Endothelial cell of umbilical vein (primary cell): ENCODE results near the gene NR1D1. TPM values are rescaled to one million over a fixed set of nuclear protein-coding genes. Genes with fewer than 3 reads are reported as not detected.

Source experiments
- BruUV-seq: library from RNA; stranded (reverse); fragments of 400-500 nt; replicated peaks from 2 replicates; lab custom pipeline; 2021; lab: Mats Ljungman, UMichigan
- CTCF ChIA-PET: fragments of 300-600, 350-600 bp; sonication (Branson Sonifier 250); formaldehyde crosslinking; loops from one replicate; lab custom pipeline; 2021; ENCODE audit warnings: antibody characterized with exemption, inconsistent platforms; lab: Charles Lee
- POLR2A ChIA-PET: fragments of 300-600, 350-600 bp; sonication (Branson Sonifier 250); formaldehyde crosslinking; loops from one replicate; lab custom pipeline; 2021; ENCODE audit warnings: antibody characterized with exemption, inconsistent platforms; lab: Charles Lee
- DNase-seq: peaks from one replicate; pipeline ENCODE4 v3.0.0-alpha.2; 2011; ENCODE audit warnings: low read depth, low spot score
- FAIRE-seq: peaks from 2 replicates; lab custom pipeline; 2011; peaks lifted over from hg19 to GRCh38; lab: Jason Lieb, UNC
- H2AFZ ChIP-seq: 2 replicates; pipeline ENCODE4 v1.6.0; 2012; ENCODE audit warnings: low read depth, low read length, control low read depth, inconsistent platforms
- H3K27ac ChIP-seq: 2 replicates; pipeline ENCODE4 v1.5.1; 2011; ENCODE audit warnings: low read depth, mild to moderate bottlenecking, control low read depth, low read length, moderate library complexity; ENCODE audit not compliant: insufficient read depth
- H3K27me3 ChIP-seq, 2 experiments: 2 replicates each; pipeline versions ENCODE4 v1.6.0 to v1.6.1; 2011; ENCODE audit warnings: low read length in 2 of 2, mixed read lengths in 1 of 2; ENCODE audit not compliant: control insufficient read depth in 2 of 2, insufficient read depth in 2 of 2
- H3K36me3 ChIP-seq, 2 experiments: 2 replicates in 1 of 2; 3 replicates in 1 of 2; pipeline ENCODE4 v1.5.1; 2011; ENCODE audit warnings: low read length in 2 of 2, mild to moderate bottlenecking in 1 of 2, moderate library complexity in 1 of 2; ENCODE audit not compliant: control insufficient read depth in 2 of 2, insufficient read depth in 2 of 2; ENCODE audit errors: extremely low read depth in 1 of 2
- H3K4me1 ChIP-seq: 3 replicates; pipeline ENCODE4 v1.5.1; 2011; ENCODE audit warnings: mild to moderate bottlenecking, low read length; ENCODE audit not compliant: control insufficient read depth, insufficient read depth; ENCODE audit errors: extremely low read depth
- H3K4me2 ChIP-seq: 2 replicates; pipeline ENCODE4 v1.6.1; 2011; ENCODE audit warnings: low read length, control low read depth, mixed read lengths; ENCODE audit not compliant: insufficient read depth
- H3K4me3 ChIP-seq, 3 experiments: fragments of 200-600 bp in 1 of 3; sonication (generic), shearing (Covaris generic) in 1 of 3; replicated peaks in 1 of 3; 2 replicates each; pipeline ENCODE4 v1.5.1; 2011 to 2016; ENCODE audit warnings: control low read depth in 3 of 3, low read length in 3 of 3, mild to moderate bottlenecking in 2 of 3, inconsistent platforms in 1 of 3, low read depth in 1 of 3, moderate library complexity in 1 of 3; ENCODE audit not compliant: insufficient read depth in 1 of 3
- H3K79me2 ChIP-seq: 2 replicates; pipeline ENCODE4 v1.6.0; 2012; ENCODE audit warnings: low read length, inconsistent platforms; ENCODE audit not compliant: control insufficient read depth, insufficient read depth
- H3K9ac ChIP-seq: replicated peaks from 2 replicates; pipeline ENCODE3; 2011; ENCODE audit warnings: low read length, control low read depth; ENCODE audit not compliant: insufficient read depth; ENCODE audit errors: extremely low read depth
- H3K9me1 ChIP-seq: replicated peaks from 3 replicates; pipeline ENCODE4 v1.6.0; 2011; ENCODE audit warnings: mild to moderate bottlenecking, low read length; ENCODE audit not compliant: control insufficient read depth, insufficient read depth; ENCODE audit errors: extremely low read depth
- H3K9me3 ChIP-seq: replicated peaks from 2 replicates; pipeline ENCODE4 v1.5.1; 2012; ENCODE audit warnings: low read length, inconsistent platforms; ENCODE audit not compliant: control insufficient read depth, insufficient read depth
- H4K20me1 ChIP-seq: replicated peaks from 2 replicates; pipeline ENCODE3; 2011; ENCODE audit warnings: mild to moderate bottlenecking, low read length; ENCODE audit not compliant: control insufficient read depth, insufficient read depth; ENCODE audit errors: extremely low read depth
- EZH2 ChIP-seq: IDR thresholded peaks from 2 replicates; pipeline ENCODE4 v1.6.1; 2012; ENCODE audit warnings: borderline replicate concordance, low read depth, mild to moderate bottlenecking, moderate library complexity, low read length, inconsistent platforms; ENCODE audit not compliant: severe bottlenecking
- FOS ChIP-seq: IDR thresholded peaks from 2 replicates; pipeline ENCODE4 v1.6.1; 2011; ENCODE audit warnings: mild to moderate bottlenecking, low read length, moderate library complexity, borderline replicate concordance; ENCODE audit not compliant: insufficient read depth
- GATA2 ChIP-seq: IDR thresholded peaks from 2 replicates; pipeline ENCODE4 v1.7.0; 2011; ENCODE audit warnings: low read depth, mild to moderate bottlenecking, moderate library complexity, mixed read lengths, low read length; ENCODE audit not compliant: insufficient read length, insufficient read depth
- JUN ChIP-seq: IDR thresholded peaks from 2 replicates; pipeline ENCODE4 v1.6.1; 2011; ENCODE audit warnings: borderline replicate concordance, low read depth; ENCODE audit not compliant: insufficient read length, insufficient read depth
- MYC ChIP-seq: IDR thresholded peaks from one replicate; pipeline ENCODE4 v1.6.1; 2011; ENCODE audit warnings: mild to moderate bottlenecking, low read depth, low read length
- POLR2A ChIP-seq: IDR thresholded peaks from 2 replicates; pipeline ENCODE4 v1.6.1; 2012; ENCODE audit warnings: low read depth, mild to moderate bottlenecking, control low read depth, low read length
- dilution Hi-C: fragments of 300-500 bp; cut with MboI; formaldehyde crosslinking; loops from one replicate; pipeline ENCODE4 v1.15.0; 2019; ENCODE audit warnings: low sequenced_read_pairs; ENCODE audit not compliant: extremely low pct_ligation_motif_present
- intact Hi-C: fragments of 100-400 bp; cut with micrococcal nuclease; formaldehyde crosslinking; loops from one replicate; pipeline ENCODE4 v1.10.0; 2022
- polyA plus RNA-seq, 4 experiments: library from polyadenylated mRNA; depleted of rRNA in 3 of 4; stranded (reverse) in 3 of 4; unstranded in 1 of 4; fragments of >200 nt; gene quantifications; 2 replicates each; pipeline versions ENCODE4 v1.2.1 to v1.2.3, GENCODE V29; 2011 to 2012; ENCODE audit warnings: missing spikeins in 1 of 4
- total RNA-seq: library from RNA; stranded (reverse); gene quantifications from 2 replicates; pipeline ENCODE4 v1.2.3, GENCODE V29; 2021

The NR1D1 gene
- total and polyA plus RNA-seq, 2 donors (not counting 3 experiments of a cell fraction or from before 2014, with no cell fraction given): 2.5 to 5.2 TPM

GRCh38 chr17:40093005-40093579 lies 7.3 kb downstream of the NR1D1 start:
- dilution Hi-C loops: no loop called here
- no peak overlapping the region for H2AFZ ChIP-seq
- H3K9ac ChIP-seq: no peak overlapping the region
- BruUV-seq: no TSS peak
- H3K27me3 ChIP-seq: no peaks in the 10 kb centered on the region
- peaks cover 6% of the 10 kb centered on the region for H3K4me1 ChIP-seq
- ChIA-PET CTCF (interaction anchor here (1.0 to 2.1 kb wide), 4 partner anchors 9 to 20 kb away, joined by 3 to 10 read pairs (median 7); no protein-coding TSS in a partner anchor), POLR2A (interaction anchor here (1.4 kb wide), 1 partner anchor 20 kb away, joined by 4 read pairs; no protein-coding TSS in a partner anchor)
- H3K79me2 ChIP-seq: no peaks in the 10 kb centered on the region
- intact Hi-C loops: no loop called here
- no peaks in the 10 kb centered on the region for H4K20me1 ChIP-seq
- no peaks in the 10 kb centered on the region for H3K9me1 ChIP-seq
- peaks cover 0 to 39% of the 10 kb centered on the region in 2 experiments for H3K36me3 ChIP-seq
- DNase-seq (no peak), FAIRE-seq (no peak)
- TF ChIP-seq FOS (no peak), GATA2 (no peak), JUN (no peak), EZH2 (no peak), MYC (no peak)
- no peak overlapping the region for H3K4me2 ChIP-seq
- no peak overlapping the region for H3K4me3 ChIP-seq
- H3K27ac ChIP-seq: no peak overlapping the region
- no peaks in the 10 kb centered on the region for H3K9me3 ChIP-seq

- Histone ChIP-seq H3K9ac (no peak overlapping the region), H3K27ac (no peak overlapping the region)
- CTCF ChIA-PET: interaction anchor here (1.0 to 2.1 kb wide), 4 partner anchors 8 to 20 kb away, joined by 3 to 10 read pairs (median 7); no protein-coding TSS in a partner anchor
These were observed 7.8 kb downstream of the NR1D1 start for GRCh38 chr17:40092581-40092980.

More at GRCh38 chr17:40092581-40092980, 7.8 kb downstream of the NR1D1 start:
- H3K36me3 ChIP-seq: peaks cover 0 to 41% of the 10 kb centered on the region in 2 experiments
- TF ChIP-seq MYC (no peak), JUN (no peak), POLR2A (no peak)
- H2AFZ ChIP-seq: no peak overlapping the region
- dilution Hi-C loops: no loop called here
- POLR2A ChIA-PET: interaction anchor here (1.4 kb wide), 1 partner anchor 21 kb away, joined by 4 read pairs; no protein-coding TSS in a partner anchor
- no peaks in the 10 kb centered on the region for H3K79me2 ChIP-seq
- no peak overlapping the region for H3K4me3 ChIP-seq
- FAIRE-seq (no peak), DNase-seq (no peak)
- peaks cover 5% of the 10 kb centered on the region for H3K4me1 ChIP-seq
- no peaks in the 10 kb centered on the region for H4K20me1 ChIP-seq
- no peaks in the 10 kb centered on the region for H3K9me3 ChIP-seq
- no peak overlapping the region for H3K4me2 ChIP-seq
- no peaks in the 10 kb centered on the region for H3K27me3 ChIP-seq
- H3K9me1 ChIP-seq: no peaks in the 10 kb centered on the region
- intact Hi-C loops: no loop called here
- BruUV-seq: no TSS peak
